Gastrocnemius medialis (tissue), 4 donors: Measurements from ENCODE around the gene PTPRC.

Experiments
- CTCF ChIP-seq, 5 experiments: fragments of 450-650 bp in 3 of 5; fragments of 200-600 bp in 2 of 5; sonication (generic) in 2 of 5; IDR thresholded peaks in 4 of 5; conservative IDR thresholded peaks in 1 of 5; 1 replicate in 4 of 5; 2 replicates in 1 of 5; pipeline ENCODE4 v1.5.1; 2016 to 2019; ENCODE audit warnings: antibody characterized with exemption in 5 of 5, mild to moderate bottlenecking in 3 of 5, moderate library complexity in 3 of 5
- POLR2A ChIP-seq, 2 donors: fragments of 450-650 bp; IDR thresholded peaks; one replicate each; pipeline ENCODE4 v1.6.1; 2017; ENCODE audit warnings: antibody characterized with exemption in 2 of 2, mild to moderate bottlenecking in 2 of 2, moderate library complexity in 2 of 2

GRCh38 chr1:198653808-198654413, 15.1 kb downstream of the PTPRC start:
- TF ChIP-seq CTCF (IDR thresholded peaks at IDR 0.05 in 4 of 5, conservative IDR thresholded peaks at IDR 0.05 in 1 of 5) (no peak), POLR2A (IDR thresholded peaks at IDR 0.05) (no peak)
